ENCODE measurements around the gene IFT74. TPM values are rescaled to one million over a fixed set of nuclear protein-coding genes. Genes with fewer than 3 reads are reported as not detected.

IFT74 gene
- total RNA-seq, 1 experiment from 2014 or later: 16.2 TPM

GRCh38 chr9:26950521-26950920 is 5.7 kb upstream of the IFT74 start:
- H4K5ac ChIP-seq (ENCODE audit: insufficient read length, low read depth, low read length): no peak overlapping the region
- H3K4me1 ChIP-seq (ENCODE audit: insufficient read depth, low read length): no peaks in the 10 kb centered on the region
- no peak for DNase-seq
- H3K56ac ChIP-seq (ENCODE audit: insufficient read length, low read depth, low read length): no peak overlapping the region
- no peaks in the 10 kb centered on the region for H3K79me1 ChIP-seq (ENCODE audit: insufficient read depth, low read depth, low read length, poor library complexity, severe bottlenecking)
- H2AFZ ChIP-seq (ENCODE audit: low read length): no peak overlapping the region
- peaks cover 0 to 2% (median 0%) of the 10 kb centered on the region in 3 experiments; a peak in 1 of 7 replicates for H3K36me3 Mint-ChIP-seq (ENCODE audit: insufficient read depth in 1 of 3, low read depth in 3 of 3)
- no peaks in the 10 kb centered on the region; a peak in 1 of 5 replicates for H3K9me3 Mint-ChIP-seq
- no peak overlapping the region for H3K18ac ChIP-seq (ENCODE audit: insufficient read length, low read depth, low read length)
- H3K23me2 ChIP-seq (ENCODE audit: insufficient read length, low read depth, low read length, poor library complexity, severe bottlenecking): peaks cover 7% of the 10 kb centered on the region
- H2BK120ac ChIP-seq (ENCODE audit: low read depth, low read length, poor library complexity, severe bottlenecking): no peak overlapping the region
- no peak overlapping the region for H3K9ac ChIP-seq (ENCODE audit: extremely low read depth, insufficient read length, low read length)
- no peaks in the 10 kb centered on the region for H4K20me1 ChIP-seq (ENCODE audit: control insufficient read depth, insufficient read depth, insufficient read length)
- no peak overlapping the region for H4K91ac ChIP-seq (ENCODE audit: insufficient read length, low read depth, low read length)
- no peak overlapping the region for H3K4me3 Mint-ChIP-seq
- WGBS (ENCODE audit: extremely low coverage, insufficient read length, low lambda C conversion rate): no CpG with 5 or more reads among the region's 1 CpG
- H3K4ac ChIP-seq (ENCODE audit: low read depth, low read length): no peak overlapping the region
- no peak overlapping the region for H3K4me2 ChIP-seq (ENCODE audit: insufficient read depth, insufficient read length, low read length)
- no peak overlapping the region for H2BK15ac ChIP-seq (ENCODE audit: low read depth, low read length)
- TF ChIP-seq, protein P1, sequence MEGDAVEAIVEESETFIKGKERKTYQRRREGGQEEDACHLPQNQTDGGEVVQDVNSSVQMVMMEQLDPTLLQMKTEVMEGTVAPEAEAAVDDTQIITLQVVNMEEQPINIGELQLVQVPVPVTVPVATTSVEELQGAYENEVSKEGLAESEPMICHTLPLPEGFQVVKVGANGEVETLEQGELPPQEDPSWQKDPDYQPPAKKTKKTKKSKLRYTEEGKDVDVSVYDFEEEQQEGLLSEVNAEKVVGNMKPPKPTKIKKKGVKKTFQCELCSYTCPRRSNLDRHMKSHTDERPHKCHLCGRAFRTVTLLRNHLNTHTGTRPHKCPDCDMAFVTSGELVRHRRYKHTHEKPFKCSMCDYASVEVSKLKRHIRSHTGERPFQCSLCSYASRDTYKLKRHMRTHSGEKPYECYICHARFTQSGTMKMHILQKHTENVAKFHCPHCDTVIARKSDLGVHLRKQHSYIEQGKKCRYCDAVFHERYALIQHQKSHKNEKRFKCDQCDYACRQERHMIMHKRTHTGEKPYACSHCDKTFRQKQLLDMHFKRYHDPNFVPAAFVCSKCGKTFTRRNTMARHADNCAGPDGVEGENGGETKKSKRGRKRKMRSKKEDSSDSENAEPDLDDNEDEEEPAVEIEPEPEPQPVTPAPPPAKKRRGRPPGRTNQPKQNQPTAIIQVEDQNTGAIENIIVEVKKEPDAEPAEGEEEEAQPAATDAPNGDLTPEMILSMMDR (conservative IDR thresholded peaks at IDR 0.05): no peak
- no peak overlapping the region for H2BK12ac ChIP-seq (ENCODE audit: insufficient read length, low read depth, low read length)
- no peak overlapping the region for H4K8ac ChIP-seq (replicated peaks; ENCODE audit: insufficient read length, low read depth, low read length)
- peaks cover 13% of the 10 kb centered on the region for H3K79me2 ChIP-seq (ENCODE audit: insufficient read depth, low read length)
- H2BK5ac ChIP-seq (ENCODE audit: insufficient read length, low read length): no peak overlapping the region
- H3K23ac ChIP-seq (ENCODE audit: insufficient read length, low read depth, low read length): no peak overlapping the region
- no peak overlapping the region for H3K14ac ChIP-seq (ENCODE audit: insufficient read depth, low read length)
- H3K4me1 Mint-ChIP-seq: peaks cover 14 to 15% of the 10 kb centered on the region in 2 experiments
- no peaks in the 10 kb centered on the region for H3K9me3 ChIP-seq (ENCODE audit: control insufficient read depth, low read depth, low read length)
- no peaks in the 10 kb centered on the region for H3K27me3 ChIP-seq (ENCODE audit: insufficient read depth, low read length)
- H2AK5ac ChIP-seq (ENCODE audit: insufficient read length, low read length): no peak overlapping the region
- H3K27ac Mint-ChIP-seq: no peak overlapping the region
- no peak overlapping the region for H3T11ph ChIP-seq (ENCODE audit: low read length)
- no peak overlapping the region for H2BK20ac ChIP-seq (ENCODE audit: low read depth, low read length, poor library complexity, severe bottlenecking)
- H3K27ac ChIP-seq (ENCODE audit: insufficient read length, low read depth, low read length): no peak overlapping the region
- no peaks in the 10 kb centered on the region for H3K27me3 Mint-ChIP-seq (ENCODE audit: low read depth)
